Stimulated activated CD8-positive, alpha-beta memory T cell treated with anti-CD3 and anti-CD28 coated beads, Interleukin-7, amount 100 ng/mL, for 24 hours (primary cell): Measurements from ENCODE around the gene SUMO3.
"Not testable (repeated sequence)": the region's sequence is repeated elsewhere in the genome, so short reads cannot be mapped to it uniquely, and the experiment has no call there.

Experiments used
- DNase-seq: peaks from one replicate; pipeline ENCODE4 v3.0.0-alpha.2; 2020; ENCODE audit warnings: low read depth

The SUMO3 gene

GRCh38 chr21:44846485-44847260 is 28.8 kb upstream of the SUMO3 start:
- DNase-seq, result no peak

GRCh38 chr21:44846224-44846484 is 28.3 kb upstream of the SUMO3 start:
- no peak for DNase-seq

- peak; percentile 26 for DNase-seq
Measured at GRCh38 chr21:44845418-44846223, 27.8 kb upstream of the SUMO3 start.

GRCh38 chr21:44844256-44844655 is 26.4 kb upstream of the SUMO3 start:
- DNase-seq, result no peak

GRCh38 chr21:44842721-44843445 is 25.0 kb upstream of the SUMO3 start:
- no peak for DNase-seq

GRCh38 chr21:44842087-44842486 is 24.2 kb upstream of the SUMO3 start:
- DNase-seq, result no peak

- DNase-seq, result no peak
Measured at GRCh38 chr21:44840771-44841170, 22.9 kb upstream of the SUMO3 start.

- DNase-seq, result no peak
Measured at GRCh38 chr21:44838951-44839350, 21.1 kb upstream of the SUMO3 start.

- DNase-seq, result no peak
Measured at GRCh38 chr21:44838039-44838895, 20.4 kb upstream of the SUMO3 start.

- no peak for DNase-seq
Measured at GRCh38 chr21:44837537-44837936, 19.7 kb upstream of the SUMO3 start.

GRCh38 chr21:44836666-44837471 is 19.0 kb upstream of the SUMO3 start:
- no peak for DNase-seq

GRCh38 chr21:44836349-44836665 is 18.4 kb upstream of the SUMO3 start:
- DNase-seq, result no peak

- no peak for DNase-seq
Measured at GRCh38 chr21:44835647-44835973, 17.7 kb upstream of the SUMO3 start.

GRCh38 chr21:44834951-44835646 is 17.2 kb upstream of the SUMO3 start:
- DNase-seq, result no peak

- no peak for DNase-seq
Measured at GRCh38 chr21:44834231-44834950, 16.5 kb upstream of the SUMO3 start.

GRCh38 chr21:44833663-44834062 is 15.8 kb upstream of the SUMO3 start:
- DNase-seq, result no peak

- DNase-seq, result not testable (repeated sequence)
Measured at GRCh38 chr21:44832516-44833255, 14.8 kb upstream of the SUMO3 start.

GRCh38 chr21:44831227-44831860 is 13.5 kb upstream of the SUMO3 start:
- DNase-seq, result no peak

- DNase-seq, result no peak
Measured at GRCh38 chr21:44829507-44830092, 11.7 kb upstream of the SUMO3 start.
